HK-2 (cell line): ENCODE measurements around the gene ECHS1.
A peak's percentile ranks its signal among the peaks of the same experiment; 100 is the strongest.
"Not testable (repeated sequence)": the region's sequence is repeated elsewhere in the genome, so short reads cannot be mapped to it uniquely, and the experiment has no call there.

Source experiments
- DNase-seq: peaks from one replicate; pipeline ENCODE4 v3.0.0-alpha.2; 2018; ENCODE audit not compliant: unreplicated experiment

Gene ECHS1

DNA sequence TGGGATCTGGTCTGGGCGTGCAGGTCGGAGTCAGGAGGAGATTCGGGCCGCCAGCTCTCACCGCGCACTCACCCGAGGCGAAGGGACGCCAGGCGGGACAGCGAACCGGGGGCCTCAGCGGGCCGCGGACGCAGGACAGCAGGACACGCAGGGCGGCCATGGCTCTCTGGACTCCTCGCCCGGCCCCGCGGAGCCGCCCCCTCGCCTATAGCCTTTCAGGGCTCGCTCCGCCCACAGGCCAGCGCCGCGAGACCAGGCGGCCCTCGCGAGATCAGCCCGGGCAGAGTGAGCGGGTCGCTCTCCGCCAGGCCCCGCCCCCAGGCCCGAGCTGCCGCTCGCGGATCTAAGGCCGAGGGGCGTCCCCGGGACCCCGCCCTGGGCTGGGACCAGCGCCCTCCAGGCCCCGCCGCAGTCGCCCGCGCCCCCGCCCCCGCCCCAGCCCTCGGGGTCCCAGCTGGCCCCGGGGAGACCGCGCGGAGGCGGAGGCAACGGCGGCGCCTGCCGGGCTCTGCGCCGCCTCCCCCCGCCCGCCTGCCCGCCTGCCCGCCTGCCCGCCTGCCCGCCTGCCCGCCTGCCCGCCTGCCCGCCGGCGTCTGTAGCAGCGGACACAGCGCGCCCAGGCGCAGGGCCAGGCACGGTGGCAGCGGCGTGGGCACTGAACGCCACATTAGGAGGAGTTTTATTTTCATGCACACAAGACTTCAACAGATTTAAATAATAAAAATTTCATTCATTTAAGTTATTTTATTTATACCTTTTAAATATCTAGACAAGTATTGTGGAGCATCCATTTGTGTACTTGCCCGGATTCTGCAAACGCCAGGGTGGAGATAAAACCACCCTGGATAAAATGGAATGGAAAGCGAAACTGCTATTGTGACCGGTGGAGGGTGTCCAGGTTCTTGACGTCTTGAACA, at the start of gene ECHS1:
ECHS1 (minus strand) TSS at position 181 of the 917 bp plus-strand sequence; CDS start at position 160, 21 bp downstream.
- DNase-seq, result peak; percentile 96

GRCh38 chr10:133422223-133422806, 49.2 kb upstream of the ECHS1 start:
- DNase-seq, result no peak

- no peak for DNase-seq
Observed at GRCh38 chr10:133421336-133422222, 48.4 kb upstream of the ECHS1 start.

DNA sequence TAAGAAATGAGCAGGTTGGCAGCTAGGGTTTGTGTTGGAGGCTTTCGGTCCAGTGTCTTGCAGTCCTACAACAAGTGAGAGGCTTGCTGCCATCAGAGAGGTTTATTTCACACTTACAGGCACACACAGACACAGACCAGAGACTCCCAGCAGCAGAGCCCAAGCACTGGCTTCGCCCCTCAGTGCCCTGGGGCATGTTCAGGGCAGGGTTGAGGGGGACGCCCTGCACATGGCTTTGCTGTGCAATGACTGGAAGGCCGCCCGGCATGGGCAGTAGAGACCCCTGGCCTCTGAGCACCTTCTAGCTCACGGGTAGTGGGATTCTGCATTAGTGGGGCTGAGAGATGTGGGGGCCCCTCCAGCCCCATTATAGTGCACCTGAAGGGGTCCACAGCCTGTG, 47.4 kb upstream of the ECHS1 start:
- no peak for DNase-seq

GRCh38 chr10:133420028-133420427, 46.9 kb upstream of the ECHS1 start:
- DNase-seq, result no peak

- DNase-seq, result no peak
Observed at GRCh38 chr10:133419211-133419950, 46.2 kb upstream of the ECHS1 start.

GRCh38 chr10:133418289-133418993, 45.3 kb upstream of the ECHS1 start:
- DNase-seq, result no peak

DNA sequence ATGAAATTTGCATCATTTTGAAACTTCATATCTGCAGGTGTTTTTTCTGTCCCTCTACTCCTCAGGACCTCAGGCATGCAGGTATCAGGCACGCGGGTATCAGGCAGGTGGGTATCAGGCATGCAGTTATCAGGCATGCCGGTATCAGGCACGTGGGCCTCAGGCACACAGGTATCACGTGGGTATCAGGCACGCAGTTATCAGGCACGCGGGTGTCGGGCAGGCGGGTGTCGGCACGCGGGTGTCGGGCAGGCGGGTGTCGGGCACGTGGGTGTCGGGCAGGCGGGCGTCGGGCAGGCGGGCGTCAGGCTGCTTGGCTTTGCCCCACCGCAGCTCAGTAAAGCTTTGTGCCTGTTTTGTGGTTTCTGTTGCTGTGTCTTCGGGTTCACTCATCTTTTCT, 42.6 kb upstream of the ECHS1 start:
- DNase-seq, result no peak

- not testable (repeated sequence) for DNase-seq
Observed at GRCh38 chr10:133414401-133414800, 41.2 kb upstream of the ECHS1 start.

DNA sequence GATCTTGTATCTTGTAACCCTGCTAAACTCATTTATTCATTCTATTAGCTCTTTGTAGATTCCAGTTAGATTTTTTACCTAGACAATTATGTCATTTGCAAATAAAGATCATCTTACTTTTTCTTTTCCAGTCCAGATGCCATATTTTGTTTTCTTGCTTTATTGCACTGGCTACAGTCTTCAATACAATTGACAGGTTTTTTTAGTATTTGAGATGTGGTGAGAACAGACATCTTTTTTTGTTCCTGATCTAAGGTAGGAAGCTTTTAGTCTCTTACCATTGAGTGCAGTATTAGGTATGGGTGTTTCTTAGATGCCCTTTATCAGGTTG, 39.2 kb upstream of the ECHS1 start:
- DNase-seq, result no peak

- no peak for DNase-seq
Observed at GRCh38 chr10:133411523-133412380, 38.6 kb upstream of the ECHS1 start.

GRCh38 chr10:133405844-133406527, 32.8 kb upstream of the ECHS1 start:
- DNase-seq, result no peak

GRCh38 chr10:133405272-133405671, 32.1 kb upstream of the ECHS1 start:
- no peak for DNase-seq

DNA sequence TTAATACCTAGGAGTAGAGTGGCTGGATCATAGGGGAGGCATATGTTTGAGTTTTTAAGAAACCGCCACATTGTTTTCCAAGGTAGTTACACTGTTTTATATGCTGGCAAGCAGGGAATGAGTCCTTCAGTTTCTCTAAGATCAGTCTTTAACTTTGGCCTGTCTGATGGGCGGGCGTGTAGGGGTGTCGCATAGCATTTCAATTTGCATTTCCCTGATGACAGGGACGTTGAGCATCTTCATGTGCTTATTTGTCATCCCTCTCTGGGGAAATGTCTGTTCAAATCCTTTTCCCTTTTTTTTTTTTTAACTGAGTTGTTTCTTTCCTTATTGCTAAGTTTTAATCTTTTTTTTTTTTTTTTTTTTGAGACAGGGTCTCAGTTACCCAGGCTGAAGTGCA, 30.6 kb upstream of the ECHS1 start:
- no peak for DNase-seq

GRCh38 chr10:133403359-133403758, 30.2 kb upstream of the ECHS1 start:
- DNase-seq, result peak; percentile 34

DNA sequence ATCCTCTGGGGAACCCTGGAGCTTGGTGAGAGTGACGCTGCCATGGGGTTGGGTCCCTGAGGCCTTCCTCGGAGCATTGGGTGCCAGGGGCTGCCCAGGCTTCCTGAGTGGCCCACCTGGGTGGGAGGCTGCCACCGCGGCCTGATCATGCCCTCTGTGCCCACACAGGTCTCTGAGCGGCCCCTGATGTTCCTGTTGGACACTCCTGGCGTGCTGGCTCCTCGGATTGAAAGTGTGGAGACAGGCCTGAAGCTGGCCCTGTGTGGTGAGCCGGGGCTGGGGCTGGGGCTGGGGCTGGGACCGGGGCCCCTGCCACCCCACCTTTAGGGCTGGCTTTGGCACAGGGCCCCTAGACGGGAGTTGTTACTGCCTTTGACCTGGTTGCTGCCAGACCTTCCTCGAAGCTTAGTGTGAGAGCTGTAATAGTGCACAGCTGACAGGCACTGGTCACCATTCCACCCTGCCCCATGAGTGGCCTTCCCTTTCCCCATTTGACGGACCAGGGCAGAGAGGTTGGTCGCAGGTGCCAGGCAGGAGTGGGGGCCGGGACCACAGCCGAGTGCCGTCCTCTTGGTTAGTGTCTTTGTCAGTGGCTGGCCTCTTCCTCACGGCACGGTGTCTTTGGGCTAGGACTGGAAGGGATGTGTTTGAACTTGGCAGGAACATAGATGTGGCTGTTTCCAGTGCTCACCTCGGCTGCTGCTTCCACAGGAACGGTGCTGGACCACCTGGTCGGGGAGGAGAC, 29.0 kb upstream of the ECHS1 start:
- no peak for DNase-seq

DNA sequence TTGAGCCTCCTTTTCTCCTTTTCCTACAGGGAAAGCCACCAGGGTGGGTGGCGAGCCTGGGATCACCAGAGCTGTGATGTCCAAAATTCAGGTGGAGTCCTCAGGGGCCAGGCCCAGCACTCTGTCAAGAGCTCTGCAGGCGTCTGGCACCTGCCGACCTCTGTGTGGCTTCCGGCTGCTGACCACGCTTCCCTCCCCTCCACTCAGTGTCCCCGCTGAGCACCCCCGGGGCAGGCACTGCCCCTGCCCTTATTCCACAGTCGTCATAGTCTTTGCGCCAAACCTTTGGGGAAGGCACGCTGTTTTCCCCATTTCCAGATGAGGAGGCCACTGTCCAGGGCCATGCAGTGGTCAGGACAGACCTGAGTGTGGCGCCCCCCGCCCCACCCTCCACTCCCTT, 28.3 kb upstream of the ECHS1 start:
- no peak for DNase-seq

DNA sequence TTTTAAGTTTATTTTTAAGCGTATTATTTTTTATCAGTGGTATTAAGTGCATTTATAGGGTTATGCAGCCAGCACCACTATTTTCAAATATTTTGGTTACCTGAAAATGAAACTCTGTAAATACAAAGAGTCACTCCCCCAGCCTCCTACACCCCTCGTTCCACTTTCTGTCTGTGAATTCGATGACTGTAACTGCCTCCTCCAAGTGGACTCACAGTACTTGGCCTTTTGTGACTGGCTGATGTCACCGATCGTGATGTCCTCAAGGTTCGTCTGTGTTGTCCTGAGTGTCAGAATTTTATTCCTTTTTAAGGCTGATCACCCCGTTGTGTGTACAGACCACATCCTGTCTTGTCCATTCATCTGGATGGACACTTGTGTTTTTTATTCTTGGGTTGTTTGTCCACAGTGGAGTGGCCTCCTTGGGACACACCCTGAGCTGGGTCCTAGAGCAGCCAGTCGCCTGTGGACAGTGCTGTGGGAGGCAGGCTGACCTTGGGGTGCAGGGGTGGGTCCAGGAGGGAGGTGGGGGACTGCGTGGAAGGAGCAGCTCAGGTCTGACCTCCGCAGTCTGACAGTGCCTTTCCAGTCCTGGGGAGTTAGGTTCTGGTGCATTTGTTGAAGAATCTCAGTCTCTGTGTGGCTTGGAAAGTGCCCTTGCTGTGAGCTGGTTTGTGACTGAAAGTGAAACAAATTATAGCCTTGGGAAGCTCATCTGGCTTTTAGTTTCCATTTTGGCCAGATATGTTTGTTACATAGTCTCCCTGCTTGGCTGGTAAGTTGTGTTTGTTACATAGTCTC, 27.7 kb upstream of the ECHS1 start:
- no peak for DNase-seq
